GM21786 (cell line): ENCODE data around the gene PRR27.
A peak's percentile ranks its signal among the peaks of the same experiment; 100 is the strongest.

Experiments
- ATAC-seq: cut with Tn5 transposase; IDR thresholded peaks from one replicate; pipeline ENCODE4 v1.9.1; 2021; ENCODE audit not compliant: unreplicated experiment

Gene PRR27

GRCh38 chr4:70153937-70154336, at the start of gene PRR27:
Gene PRR27 (plus strand): TSS chr4:70154237. CDS start chr4:70154376, 139 bp downstream.
- ATAC-seq, result no peak

DNA sequence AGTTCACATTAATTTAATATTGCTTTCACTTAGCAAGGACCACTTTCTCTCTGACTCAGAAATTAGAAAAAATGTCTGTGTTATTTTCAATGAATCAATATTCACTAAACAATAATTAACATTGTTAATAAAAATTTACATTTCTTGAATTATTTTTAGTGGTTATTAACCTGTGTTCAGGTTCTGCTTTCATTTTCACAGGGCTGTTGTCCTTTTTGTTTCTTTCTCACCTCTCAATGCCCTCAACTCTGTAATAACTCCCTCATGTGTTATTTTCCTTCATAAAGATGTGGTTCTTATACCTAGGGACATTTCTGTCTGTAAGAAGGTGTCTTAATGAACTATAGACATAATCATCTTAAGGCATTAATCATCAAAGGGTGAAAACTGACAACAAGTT, 43.1 kb upstream of the PRR27 start:
- ATAC-seq, result peak; percentile 48

GRCh38 chr4:70113656-70114055, 40.4 kb upstream of the PRR27 start:
- no peak for ATAC-seq

- no peak for ATAC-seq
These were observed 39.9 kb upstream of the PRR27 start for GRCh38 chr4:70114096-70114495.

DNA sequence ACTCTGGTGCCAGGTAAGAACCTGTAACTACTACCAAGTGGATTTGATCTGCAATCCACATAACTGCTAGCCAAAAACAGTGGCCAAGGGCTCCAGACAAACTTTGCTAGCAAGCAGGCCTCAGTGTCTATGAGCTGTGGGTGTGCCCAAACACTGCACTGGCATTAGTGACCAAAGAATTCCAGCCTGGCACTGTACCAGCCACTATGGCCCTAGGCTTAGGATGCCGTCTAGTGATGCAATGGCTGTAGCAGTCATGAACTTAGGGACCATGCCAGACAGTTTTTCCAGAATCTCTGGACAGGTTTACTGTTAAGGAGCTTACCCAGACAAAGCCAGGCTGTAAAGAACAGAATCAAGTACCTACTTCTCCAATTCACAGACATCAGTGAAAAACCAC, 33.7 kb upstream of the PRR27 start:
- ATAC-seq, result no peak

DNA sequence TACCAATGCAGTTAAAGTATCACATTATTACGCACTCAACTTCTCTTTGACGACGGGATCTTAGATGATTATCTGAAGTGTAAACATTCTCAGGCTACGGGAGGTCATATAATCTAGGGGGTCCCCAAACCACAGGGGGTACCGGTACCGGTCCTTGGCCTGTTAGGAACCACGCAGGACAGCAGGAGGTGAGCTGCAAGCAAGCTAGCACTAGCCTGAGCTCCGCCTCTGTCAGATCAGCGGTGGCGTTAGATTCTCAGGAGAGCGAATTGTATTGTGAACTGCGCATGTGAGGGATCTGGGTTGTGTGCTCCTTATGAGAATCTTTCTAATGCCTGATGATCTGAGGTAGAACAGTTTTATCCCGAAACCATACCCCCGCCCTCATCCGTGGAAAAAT, 20.6 kb upstream of the PRR27 start:
- no peak for ATAC-seq

- ATAC-seq, result no peak
These were observed 15.3 kb upstream of the PRR27 start for GRCh38 chr4:70138751-70139150.

GRCh38 chr4:70151271-70151670, 2.8 kb upstream of the PRR27 start:
- no peak for ATAC-seq

GRCh38 chr4:70152088-70152487, 1.9 kb upstream of the PRR27 start:
- ATAC-seq, result no peak

DNA sequence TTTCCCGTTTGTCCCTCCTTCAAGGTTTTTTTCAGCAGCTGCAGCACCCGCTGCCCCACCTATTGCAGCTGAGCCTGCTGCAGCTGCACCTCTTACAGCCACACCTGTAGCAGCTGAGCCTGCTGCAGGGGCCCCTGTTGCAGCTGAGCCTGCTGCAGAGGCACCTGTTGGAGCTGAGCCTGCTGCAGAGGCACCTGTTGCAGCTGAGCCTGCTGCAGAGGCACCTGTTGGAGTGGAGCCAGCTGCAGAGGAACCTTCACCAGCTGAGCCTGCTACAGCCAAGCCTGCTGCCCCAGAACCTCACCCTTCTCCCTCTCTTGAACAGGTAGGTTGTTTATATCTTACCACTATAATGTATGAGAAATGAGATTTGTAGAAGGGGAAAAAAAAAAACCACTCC, 4.5 kb downstream of the PRR27 start:
- ATAC-seq, result no peak

GRCh38 chr4:70177090-70177489, 23.1 kb downstream of the PRR27 start:
- no peak for ATAC-seq

GRCh38 chr4:70178075-70178660, 24.1 kb downstream of the PRR27 start:
- no peak for ATAC-seq

DNA sequence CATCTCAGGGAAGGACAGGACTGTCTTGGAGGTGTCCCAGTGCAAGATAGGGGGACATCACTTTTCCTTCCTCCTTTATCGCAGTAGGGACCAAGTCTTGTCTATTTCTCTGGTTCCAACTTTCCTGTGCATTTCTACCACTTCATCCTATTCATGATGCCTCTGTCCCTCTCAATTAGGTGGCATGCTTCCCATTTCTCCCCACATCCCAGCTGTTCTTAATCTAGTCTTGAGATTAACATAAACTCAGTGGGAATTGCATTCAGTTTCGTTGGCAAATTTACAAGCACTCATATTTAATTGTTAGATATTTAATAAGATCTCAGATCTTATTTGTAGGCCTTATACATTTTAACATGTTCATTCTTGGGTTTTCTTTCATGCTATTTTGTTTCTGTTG, 25.8 kb downstream of the PRR27 start:
- no peak for ATAC-seq

DNA sequence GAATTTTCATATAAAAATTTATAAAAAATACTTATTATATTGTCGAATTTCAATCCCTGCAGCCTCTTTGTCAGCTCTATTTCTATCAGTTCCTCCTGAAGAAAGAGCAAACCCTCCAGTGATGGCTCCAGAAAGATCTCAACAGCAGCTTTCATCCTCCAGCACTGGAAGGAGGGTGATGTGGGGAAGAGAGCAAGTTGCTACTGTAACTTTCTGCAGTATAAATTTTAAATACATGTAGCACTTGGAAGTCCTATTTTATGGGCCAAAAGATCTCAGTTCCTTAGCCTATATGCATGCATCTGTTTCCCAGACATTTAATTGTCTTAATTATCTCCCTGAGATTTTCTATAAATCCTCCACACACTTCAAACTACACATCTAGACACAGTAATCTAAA, 27.8 kb downstream of the PRR27 start:
- ATAC-seq, result no peak

DNA sequence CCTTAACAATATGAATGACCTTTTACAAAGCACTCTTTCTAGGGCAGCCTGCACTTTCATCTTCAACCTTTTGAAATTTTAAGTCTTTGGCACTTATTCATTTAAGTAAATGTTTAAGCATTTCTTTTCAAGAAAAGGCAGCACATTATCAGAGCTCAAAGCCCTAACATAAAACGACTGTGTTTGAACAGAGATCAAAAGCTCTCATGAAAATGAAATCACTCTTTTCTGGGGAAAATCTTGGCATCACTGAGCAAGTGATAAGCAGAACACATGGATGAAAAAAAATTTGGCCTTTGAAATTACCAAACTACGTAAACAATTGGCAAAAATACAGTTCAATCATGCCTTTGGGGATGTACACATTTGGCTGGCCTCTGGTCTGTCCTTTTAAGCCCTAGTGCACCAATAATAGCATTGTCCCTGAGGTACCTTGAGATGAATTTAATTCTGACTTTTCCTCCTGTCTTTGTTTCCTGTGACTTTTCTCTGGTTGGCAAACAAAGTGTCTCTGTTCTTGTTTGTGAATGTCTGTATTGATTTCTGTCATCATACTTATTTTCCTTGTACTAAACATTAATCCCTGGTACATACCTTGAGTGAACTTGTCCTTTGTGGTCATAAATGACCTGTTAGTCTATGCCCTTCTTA, 28.6 kb downstream of the PRR27 start:
- no peak for ATAC-seq

DNA sequence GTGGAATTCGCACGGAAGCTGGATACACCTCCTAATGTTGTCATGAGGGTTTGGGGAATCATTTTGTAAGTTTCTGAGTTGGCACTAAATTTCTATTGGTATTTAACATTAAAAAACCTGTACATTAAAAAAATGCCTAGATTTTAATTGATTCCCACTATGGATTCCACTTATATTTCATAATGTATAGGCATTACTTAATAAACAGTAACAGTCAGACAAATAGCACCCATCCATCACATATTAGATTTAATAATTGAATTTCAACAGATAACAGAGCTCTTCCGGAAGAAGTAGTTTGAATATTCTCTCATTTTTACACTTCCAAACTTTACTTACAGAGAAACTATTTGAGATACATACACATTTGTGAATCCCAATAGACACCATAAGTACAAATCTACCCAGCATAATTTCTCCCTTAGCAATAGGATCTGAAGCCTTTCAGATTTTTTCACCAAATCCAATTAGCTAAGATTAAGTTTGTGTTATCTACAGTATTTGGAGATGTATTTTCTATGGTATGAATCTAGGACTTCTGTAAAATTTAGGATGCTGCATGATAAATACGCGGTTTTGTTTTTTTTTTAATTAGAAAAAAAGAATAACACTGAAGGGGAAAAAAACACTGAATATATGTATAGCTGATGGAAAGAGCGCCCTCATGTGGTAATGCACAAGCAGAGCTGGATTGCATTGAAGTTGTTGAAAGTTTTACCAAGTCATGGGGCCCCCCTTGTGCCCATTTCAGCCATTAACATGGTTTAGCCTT, 29.3 kb downstream of the PRR27 start:
- peak; percentile 90 for ATAC-seq

GRCh38 chr4:70183940-70184246, 29.9 kb downstream of the PRR27 start:
- no peak for ATAC-seq

- no peak for ATAC-seq
These were observed 33.2 kb downstream of the PRR27 start for GRCh38 chr4:70187216-70187615.

DNA sequence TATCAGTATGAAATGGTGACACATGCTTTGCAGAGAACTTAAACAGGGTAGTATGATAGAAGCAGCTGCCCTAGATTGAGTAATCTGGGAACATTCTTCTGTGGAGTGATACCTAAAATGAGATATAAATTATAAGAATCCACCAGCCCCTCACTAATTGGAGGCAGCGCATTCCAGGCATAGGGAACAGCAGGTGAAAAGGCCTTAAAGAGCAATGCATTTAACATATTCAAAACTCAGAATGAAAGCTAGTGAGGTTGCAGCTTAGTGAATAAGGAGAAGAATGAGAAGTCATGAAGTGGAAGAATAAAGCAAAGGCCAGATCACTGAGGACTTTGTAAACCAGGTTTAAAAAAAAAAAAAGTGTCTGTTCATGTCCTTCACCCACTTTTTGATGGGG, 36.5 kb downstream of the PRR27 start:
- no peak for ATAC-seq

- no peak for ATAC-seq
These were observed 37.6 kb downstream of the PRR27 start for GRCh38 chr4:70191647-70192046.

GRCh38 chr4:70192895-70193294, 38.9 kb downstream of the PRR27 start:
- no peak for ATAC-seq

DNA sequence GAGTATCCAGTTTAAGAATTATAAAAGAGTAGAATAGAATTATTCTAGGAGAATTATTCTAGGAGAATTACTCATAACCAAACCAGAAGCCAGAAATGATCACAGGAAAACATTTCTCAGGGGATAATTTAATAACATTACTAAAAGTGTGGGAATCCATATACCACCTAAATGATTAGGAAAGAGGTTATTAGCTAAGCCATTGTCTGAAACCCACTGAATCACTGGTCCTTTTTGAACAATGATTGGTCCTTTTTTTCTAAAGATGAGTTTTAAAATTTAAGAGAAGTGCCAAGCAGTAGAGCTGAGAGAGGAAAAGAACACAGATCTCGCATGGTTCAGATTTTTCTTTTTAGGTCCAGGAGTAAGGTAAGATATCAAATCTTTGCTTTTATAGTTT, 41.4 kb downstream of the PRR27 start, which contains the start of gene ODAM:
Gene ODAM (plus strand): TSS at position 301 of the 400 bp plus-strand sequence. CDS start 819 bp downstream, outside the sequence.
- ATAC-seq, result no peak
